ENCODE data around the gene ZNF593OS.

Gene ZNF593OS

DNA sequence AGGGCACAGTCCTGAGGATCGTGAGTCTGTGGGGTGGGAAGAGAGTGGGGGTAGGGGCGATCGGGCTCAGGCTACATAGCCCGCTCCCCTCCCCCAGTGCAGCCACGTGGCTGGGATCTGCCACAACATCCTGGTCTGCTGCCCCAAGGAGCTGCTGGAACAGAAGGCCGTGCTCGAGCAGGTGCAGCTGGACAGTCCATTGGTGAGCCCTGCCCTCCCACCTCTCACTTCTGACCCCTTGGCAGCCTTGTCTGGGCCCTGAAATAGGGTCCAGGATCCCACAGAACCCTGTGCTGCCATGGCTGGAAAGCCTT lies 10.7 kb upstream of the ZNF593OS start:
- DNase-seq, result no peak

DNA sequence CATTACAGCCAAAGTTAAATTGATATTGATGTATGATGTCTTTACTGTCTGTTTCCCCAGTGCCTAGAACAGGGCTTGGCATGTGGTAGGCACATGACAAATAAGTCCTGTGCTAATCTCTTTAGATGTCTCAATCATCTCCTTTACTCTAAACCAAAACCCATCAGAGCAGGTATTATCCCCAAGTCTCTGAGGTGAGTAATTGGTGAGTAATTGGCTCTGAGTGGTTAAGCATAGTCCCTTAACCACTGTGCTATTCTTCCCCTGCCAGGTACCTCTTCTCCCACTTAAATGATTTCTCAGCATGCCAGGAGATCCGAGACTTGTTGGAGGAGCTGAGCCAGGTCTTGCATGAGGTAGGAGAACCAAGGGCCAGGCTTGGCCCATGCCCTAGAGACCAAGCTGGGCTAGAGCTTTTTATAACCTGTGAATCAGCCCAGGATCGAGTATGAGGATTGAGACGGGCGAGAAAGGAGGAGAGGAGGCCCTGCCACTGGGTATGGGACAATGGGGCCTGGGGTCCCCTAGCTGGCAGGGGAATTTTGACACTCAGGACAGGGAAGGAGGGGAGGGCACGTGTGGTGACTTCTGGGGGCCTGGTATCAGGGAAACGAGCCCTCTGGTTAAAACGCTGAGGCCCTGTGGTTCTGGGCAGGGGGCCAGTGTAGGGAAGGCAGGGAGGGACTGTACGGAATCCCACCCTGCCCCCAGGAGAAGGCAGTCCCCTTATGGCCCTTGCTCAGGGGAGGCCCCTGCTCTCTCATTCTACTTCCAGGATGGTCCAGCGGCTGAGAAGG lies 10.2 kb upstream of the ZNF593OS start:
- DNase-seq, result no peak

DNA sequence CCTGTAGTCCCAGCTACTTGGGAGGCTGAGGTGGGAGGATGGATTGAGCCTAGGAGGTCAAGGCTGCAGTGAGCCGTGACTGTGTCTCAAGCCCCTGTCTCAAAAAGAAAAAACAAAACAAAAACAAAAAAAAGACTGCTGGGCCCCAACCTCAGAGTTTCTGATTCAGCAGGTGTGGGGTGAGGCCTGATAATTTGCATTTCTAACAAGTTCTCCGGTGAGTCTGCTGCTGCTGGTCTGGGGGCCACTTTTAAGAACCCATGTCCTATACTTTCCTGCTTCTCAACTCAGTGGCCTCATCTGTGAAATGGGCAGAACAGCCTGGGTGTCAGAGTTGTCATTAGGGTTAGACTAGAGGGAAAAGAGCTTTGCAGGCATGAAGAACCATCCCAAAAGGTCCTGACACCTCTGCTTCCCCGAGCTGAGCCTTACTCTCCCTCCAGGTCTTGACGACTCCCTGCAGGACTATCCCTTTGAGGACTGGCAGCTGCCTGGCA lies 8.4 kb upstream of the ZNF593OS start:
- no peak for DNase-seq

DNA sequence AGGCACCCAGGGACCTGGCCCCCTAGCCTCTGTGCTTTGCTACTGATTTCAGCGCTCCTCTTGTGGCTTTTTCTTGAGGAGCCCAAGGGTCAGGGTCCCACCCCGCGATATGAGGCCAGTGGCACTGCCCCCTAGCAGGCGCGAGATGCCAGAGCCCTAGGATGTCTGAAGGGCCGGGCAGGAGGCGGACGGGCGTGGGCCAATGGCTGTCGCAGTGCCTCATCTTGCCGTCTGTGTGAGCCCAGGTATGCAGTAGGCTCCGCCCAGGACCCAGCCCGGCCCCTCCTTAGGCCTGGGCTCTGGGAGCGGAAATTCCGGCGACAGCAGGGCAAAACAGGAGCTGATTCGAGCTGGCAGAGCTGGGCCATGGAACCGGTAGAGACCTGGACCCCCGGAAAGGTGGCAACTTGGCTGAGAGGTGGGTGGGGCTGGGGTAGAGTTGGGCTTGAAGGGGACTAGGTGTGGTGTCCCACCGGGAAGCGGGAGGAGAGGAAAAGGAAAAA lies 5.6 kb upstream of the ZNF593OS start, which contains the start of gene CNKSR1:
Gene CNKSR1, plus strand, starts transcription at position 310 of the 503 bp plus-strand sequence. Its CDS starts 57 bp downstream, at position 367.
- DNase-seq, result no peak

DNA sequence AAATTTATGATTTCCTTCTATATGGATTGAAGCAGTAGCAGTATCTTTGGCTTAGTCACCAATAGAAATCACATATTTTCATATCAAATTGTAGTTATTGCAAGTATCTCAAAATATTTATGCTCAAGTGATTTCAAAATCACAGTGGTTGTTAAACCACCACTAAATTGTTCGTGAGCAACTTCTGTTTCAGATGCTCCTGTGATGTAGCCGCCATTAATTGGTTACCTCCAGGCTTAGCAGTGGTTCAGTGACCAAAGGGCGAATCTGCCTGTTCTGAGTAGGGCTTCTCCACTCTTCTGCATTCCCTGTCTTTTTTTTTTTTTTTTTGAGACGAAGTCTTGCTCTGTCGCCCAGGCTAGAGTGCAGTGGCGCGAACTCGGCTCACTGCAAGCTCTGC lies 3.7 kb upstream of the ZNF593OS start:
- DNase-seq, result no peak

DNA sequence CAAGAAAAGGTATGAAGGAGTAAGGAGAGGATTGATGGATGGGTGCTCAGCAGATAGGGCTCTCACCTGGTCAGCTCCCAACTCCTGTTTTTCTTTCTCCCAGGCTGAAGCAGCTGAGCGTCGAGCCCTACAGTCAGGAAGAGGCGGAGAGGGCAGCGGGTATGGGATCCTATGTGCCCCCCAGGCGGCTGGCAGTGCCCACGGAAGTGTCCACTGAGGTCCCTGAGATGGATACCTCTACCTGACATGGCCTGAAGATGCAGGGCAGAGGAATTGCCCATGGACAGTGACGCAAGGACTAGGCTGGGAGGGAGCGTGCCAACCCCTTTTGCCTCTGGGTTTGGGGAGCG lies 1.2 kb downstream of the ZNF593OS start:
- no peak for DNase-seq

DNA sequence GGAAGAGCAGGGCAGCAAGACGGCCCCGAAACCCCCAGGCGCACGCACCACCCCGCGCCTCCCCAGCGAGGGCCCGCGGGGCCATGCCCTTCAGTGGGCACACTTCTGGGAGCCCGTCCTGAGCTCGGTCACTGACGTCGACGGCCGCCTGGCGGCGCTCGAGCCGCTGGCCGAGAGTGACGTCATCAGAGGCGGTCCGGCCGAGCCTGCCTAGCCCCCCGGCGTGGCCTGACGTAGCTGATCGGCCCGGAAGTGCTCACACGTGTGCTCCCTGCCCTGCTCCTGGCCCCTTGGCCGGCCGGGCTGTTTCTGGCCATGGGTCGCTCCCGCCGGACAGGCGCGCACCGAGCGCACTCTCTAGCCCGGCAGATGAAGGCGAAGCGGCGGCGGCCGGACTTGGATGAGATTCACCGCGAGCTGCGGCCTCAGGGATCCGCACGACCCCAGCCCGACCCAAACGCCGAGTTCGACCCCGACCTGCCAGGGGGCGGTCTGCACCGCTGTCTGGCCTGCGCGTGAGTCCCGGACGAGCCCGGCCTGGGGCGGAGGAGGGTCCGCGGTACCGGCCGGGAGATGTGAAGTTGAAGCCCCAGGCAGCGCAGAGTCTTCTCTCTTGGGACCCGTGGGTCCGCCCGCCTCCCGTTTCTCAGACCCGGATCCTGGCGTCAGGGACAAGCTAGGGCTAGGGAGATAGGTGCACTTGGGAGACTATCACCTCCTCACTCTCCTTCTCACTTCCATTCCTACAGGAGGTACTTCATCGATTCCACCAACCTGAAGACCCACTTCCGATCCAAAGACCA lies 1.8 kb downstream of the ZNF593OS start, which contains the start of gene ZNF593:
Gene ZNF593, plus strand, starts transcription at position 240 of the 803 bp plus-strand sequence. Its CDS starts 76 bp downstream, at position 316.
- peak; percentile 96 for DNase-seq

DNA sequence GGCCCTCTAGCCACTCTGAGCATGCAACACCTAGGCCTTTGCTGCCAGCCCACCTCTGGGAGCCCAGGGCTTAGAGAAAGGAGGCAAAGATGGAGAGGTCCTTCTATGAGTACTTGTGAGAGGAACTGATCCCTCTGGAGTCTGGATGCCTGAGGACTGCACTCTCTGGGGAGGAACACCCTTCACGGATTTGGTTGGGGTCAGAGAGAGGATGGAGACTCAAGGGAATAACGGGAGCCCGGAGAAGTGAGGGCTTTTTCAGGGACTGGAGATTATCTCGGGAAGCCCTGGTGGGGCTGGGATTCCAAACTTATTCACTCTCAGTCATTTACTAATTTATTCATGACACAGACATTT lies 2.5 kb downstream of the ZNF593OS start:
- DNase-seq, result no peak

DNA sequence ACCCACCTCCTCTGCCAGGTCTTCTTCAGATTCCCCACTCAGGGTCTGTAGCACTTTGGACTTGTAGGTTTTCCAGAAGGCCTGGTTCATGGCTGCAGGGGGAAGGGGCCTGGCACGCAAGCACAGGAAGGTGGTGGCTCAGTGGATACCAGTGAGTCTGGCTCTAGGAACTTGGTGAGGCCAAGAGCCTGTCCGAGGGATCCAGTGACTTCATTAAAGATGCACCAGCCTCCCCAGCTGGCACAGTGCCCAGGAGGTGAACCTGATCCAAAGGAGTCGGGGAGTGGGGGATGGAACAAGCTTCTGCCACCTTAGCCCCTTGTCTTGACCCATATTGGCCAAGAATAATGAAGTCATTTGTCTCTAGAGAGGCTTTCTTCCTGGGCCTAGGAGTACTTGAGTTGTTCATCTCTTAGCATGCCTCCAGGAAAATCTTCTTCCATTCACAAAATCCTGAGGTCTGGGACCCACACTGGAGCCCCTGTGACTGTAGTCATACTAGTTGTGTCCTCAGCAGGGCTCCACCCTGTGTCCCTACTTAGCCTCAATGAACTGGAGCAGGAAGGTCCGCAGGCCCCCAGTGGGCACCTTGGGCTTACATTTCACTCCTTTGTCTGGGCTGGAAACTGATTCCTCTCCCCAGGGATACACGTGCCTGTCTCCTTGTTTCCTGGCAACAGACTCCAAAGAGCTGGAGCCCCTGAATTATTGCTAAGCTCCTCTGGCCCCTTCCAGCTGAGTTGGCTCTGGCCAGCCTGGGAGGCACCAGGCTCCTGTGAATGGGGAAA lies 3.0 kb downstream of the ZNF593OS start, which contains the start of gene C1orf232:
Gene C1orf232, minus strand, starts transcription at position 554 of the 788 bp plus-strand sequence. Its CDS starts 464 bp downstream, at position 90.
- DNase-seq, result no peak

DNA sequence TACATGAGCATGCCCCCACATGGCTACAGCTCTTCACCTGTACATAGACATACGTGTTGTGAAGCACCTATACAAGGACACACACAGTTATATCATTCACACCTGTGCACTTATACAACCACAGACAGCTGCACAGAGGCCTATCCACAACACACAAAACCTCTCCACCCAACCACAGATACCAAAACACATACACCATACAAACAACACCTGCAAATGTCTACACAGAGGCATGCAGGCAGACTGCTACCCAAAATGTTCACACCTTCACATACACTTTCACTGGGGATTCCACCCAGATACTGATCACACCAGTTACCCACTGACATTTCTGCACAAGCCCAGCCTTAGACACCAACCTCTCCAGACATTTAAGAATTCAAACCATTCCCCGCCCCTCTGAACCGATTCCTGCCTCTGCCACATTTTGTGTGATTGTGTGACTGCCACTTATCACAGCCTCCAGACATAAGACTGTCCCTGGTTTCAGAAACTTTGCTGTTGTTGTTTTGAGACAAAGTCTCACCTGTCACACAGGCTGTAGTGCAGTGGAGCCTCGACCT lies 4.8 kb downstream of the ZNF593OS start:
- no peak for DNase-seq

DNA sequence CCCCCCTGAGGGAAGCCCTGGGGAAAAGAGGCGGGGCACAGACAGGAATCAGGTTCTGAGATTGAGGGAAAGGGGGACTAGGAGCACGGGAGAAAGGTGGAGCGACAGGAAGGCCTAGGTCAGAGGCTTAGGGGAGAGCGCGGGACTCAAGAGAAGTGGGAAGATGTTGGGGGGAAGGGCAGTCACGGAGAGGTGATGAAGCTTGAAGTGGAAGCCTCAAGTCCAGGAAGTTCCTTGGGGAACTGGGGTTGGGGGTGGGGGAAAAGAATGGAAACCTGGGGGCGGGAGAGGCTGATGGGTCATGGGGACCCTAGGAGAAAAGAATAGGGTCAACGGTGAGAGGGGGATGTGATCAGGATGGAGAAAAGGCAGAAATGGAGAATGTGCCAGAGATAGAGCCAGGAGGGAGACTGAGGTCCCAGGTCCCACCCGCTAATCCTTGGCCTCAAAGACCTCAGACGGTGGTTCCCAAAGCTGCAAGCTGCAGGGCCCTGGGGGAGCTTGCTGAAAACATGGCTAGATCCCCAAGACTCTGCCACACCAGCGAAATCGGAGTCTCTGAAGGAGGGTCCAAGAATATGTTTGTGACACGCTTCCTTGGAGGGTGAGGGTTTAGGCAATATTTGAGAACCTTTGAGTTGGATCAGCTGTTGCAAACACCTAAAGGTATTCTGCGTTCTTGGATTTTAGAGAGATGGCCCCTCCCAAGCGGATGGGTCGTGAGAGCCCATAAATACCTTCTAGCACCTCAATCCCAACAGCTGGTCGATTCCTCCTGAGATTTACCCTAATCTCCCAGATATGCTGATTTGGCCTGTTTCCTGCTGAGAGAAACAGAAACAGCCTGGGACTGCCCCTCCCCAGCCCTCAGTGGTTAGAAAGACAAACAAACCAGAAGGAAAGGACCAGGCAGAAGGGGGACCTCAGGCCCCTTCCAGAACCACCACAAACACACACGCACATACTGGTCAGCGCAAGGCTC lies 6.5 kb downstream of the ZNF593OS start:
- no peak for DNase-seq

DNA sequence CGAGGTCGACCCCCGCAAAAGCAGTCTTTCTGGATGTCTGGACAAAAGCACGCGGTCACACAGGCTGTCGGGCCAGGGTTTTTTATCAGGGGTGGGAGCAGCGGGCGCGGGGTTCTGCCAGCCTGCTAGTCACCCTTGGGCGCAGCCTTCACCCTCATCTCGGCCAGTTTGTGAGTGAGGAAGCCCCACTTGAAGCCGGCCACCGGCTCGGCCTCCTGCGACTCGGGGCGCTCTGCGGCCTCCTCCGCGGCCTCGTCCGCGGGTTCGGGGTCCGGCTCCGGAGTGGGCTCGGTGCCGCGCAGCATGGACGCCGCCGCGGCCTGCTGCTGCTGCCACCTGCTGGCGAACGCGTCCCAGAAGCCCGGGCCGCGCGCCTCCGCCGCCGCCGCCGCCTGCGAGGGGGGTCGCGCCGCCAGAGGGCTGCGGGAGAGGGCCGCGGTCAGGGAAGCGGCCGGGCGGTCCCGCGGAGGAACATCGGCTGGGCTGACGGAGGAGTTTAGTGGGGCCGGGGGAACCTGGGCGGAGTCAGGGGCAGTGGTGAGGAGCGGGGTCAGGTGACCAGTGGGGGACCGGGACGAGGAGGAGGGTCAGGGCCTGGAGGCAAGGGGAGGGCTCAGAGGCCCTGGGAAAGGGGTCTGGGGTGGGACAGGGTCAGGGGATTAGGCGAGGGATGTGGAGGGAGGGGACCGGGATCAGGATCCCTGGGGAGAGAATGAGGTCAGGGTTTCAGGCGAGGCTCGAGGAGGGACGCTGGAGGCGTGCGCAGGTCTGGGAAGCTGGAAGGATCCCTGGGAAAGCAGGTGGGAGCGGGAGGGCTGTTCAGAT lies 7.4 kb downstream of the ZNF593OS start:
- peak; percentile 51 for DNase-seq

DNA sequence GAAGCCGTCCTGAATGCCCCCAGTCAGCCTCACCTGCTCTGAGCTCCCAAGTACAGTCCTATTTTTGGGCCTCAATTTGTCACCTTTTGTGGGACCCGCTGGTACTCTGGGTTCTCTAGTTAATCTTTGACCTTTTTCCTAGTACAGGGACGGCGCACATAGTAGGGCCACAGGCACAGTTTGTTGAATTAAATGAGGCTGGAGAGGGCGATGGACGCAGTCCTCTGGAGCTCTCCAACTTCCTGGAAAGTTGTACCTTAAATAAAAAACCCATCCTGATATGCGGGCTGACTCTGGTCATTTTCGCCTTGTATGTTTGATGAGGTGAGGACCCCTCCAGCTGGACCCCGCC lies 8.0 kb downstream of the ZNF593OS start:
- DNase-seq, result no peak

DNA sequence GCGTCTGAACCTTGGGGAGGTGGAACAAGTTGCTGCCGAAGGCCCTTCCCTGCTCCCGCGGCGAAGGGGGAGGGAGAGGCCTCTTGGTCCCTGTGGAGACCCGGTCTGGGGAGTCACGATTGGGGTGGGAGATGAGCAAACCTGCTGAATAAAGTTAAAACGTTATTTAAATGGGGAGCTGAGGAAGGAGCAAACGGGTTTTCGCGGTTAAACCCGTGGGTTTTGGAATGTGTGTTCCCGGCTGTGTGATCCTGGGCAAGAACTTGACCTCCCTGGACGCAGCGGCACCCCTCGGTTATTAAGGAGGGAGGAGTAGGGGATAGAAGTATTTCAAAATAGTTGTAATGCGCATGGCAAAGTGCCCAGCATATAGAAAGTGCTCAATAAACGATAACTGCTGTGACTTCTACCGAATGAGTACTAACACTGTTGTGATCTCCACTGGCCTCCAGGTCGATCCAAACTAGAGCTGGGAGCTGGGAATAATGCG lies 9.4 kb downstream of the ZNF593OS start:
- no peak for DNase-seq

DNA sequence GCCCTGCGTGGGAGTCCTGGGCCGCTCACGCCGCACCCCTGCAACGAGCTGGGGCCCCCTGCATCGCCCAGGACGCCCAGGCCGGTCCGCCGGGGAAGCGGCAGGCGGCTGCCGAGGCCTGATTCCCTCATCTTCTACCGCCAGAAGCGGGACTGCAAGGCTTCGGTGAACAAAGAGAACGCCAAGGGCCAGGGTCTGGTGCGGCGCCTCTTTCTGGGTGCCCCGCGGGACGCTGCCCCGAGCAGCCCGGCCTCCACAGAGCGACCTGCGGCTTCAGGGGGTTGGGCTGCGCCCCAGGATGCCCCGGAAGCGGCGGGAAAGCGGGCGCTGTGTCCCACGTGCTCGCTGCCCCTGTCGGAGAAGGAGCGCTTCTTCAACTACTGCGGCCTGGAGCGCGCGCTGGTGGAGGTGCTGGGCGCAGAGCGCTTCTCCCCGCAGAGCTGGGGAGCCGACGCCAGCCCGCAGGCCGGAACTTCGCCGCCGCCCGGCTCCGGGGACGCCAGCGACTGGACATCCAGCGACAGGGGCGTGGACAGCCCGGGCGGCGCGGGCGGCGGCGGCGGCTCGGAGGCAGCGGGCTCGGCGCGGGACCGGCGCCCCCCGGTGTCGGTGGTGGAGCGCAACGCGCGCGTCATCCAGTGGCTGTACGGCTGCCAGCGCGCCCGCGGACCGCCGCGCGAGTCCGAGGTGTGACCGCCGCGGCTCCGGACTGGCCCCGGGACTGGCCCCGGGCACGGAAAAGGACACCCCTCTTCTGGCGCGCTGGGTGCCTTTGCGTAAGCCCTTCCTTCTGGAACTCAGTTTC lies 10.0 kb downstream of the ZNF593OS start:
- DNase-seq, result peak; percentile 39

DNA sequence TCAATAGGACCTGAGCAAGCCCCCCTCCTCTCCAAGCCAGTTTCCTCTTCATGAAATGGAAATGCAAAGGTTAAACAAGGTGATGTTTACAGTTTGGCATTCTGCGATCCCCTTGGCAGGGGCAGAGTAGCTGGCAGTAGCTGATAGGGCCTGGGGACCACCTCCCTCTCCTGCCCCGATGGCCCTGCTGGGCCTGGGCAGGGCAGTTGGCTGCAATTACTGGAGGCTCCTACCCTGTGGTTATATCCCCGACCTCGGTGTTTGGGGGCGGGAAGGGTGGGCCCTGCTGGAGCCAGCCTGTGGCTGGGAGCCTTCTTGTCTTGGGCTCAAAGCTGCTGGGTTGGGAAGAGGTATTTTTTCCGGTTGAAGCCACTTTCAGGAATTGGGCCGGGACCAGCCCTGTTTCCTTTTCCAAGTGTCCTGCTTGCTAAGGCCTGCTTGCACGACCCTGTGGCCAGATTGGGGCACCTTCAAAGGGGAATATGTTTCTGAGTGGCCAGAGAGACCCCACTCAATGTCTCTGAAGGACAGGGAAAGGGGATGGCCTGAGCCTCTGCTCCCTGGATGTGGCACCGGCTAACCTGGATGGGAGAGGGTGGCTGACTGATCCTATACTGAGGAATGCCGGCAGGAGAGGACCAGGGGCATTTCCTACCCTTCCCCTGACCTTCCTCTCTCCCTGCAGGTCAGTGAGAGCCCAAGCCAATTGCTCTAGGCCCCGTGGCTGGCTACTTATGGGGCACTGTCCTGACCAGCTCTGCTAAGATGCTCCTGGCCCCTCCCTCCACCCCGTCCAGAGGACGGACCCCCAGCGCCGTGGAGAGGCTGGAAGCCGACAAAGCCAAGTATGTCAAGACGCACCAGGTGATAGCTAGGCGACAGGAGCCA lies 10.9 kb downstream of the ZNF593OS start:
- DNase-seq, result no peak

DNA sequence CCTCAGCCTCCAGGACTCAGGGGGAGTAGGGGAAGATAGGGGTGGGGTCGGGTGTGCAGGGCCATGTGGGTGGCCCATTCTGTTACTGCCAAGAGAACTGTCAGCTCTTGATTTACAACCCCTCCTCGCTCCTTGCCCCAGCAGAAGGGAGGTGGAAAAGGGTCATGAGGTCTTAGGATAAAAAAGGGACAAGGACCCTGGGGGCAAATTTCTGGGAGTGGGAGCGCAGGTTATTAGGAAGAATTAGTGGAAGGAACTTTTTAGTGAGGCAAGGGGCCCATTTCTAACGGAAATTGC lies 11.9 kb downstream of the ZNF593OS start:
- DNase-seq, result no peak

DNA sequence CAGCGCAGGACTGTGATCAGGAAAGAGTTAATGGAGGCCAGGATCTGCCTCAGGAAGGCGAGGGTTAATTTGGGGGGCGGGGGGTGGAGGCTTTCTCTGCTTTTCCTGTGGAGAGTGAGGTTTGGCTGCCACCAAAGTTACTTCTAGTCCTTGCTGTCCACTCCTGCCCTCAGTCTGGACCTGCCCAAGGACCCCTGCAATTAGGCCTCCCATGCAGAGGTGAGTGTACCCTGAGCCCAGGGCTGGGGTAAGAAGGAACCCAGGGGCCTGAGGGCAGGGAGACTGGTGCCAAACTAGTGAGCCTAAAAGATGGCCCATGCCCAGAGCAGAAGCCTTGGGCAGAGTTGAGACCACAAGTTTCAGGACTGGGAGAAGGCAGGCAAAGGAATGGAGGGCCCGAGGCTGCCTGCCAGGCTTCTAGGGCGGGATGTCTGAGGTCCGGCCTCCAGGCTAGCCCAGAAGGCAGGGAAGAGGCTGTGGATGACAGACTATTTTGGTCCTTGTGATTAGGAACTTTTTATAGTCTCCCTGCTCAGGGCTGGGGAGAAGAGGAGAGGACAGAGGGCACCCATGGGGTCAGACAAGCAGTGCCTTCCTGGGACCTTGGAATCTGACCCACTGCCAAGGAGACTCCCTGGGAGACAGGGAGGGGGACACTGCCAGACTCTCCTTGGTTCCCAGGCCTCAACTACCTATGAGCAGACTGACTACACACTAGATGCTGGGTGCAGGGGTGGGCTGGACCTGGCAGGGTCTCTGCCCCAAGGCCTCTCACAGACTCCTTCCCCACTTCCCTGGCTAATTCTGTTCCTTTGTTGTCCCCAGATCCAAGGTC lies 12.5 kb downstream of the ZNF593OS start, which contains the start of gene FAM110D:
Gene FAM110D, plus strand, starts transcription at position 172 of the 835 bp plus-strand sequence. CDS start 2,213 bp downstream, outside the sequence.
- DNase-seq, result no peak
